ENCODE measurements around the gene CLIP3. TPM values are rescaled to one million over a fixed set of nuclear protein-coding genes. Genes with fewer than 3 reads are reported as not detected.

CLIP3 gene
- total RNA-seq, 6 donors from 2014 or later, result 3.0 to 13.0 (median 6.4) TPM

- 25 to 28% methylated on average over 5 of the region's 5 CpGs for WGBS, 2 donors
- DNase-seq, result no peak
- Histone ChIP-seq H3K27me3 (no peaks in the 10 kb centered on the region), H3K4me3 (no peak overlapping the region), H3K9me3 (no peaks in the 10 kb centered on the region), H3K36me3 (no peaks in the 10 kb centered on the region), H3K27ac (no peak overlapping the region), H3K4me1 (no peaks in the 10 kb centered on the region)
- no peak for ATAC-seq (ENCODE audit: low FRiP score in 2 of 2)
- TF ChIP-seq POLR2A (IDR thresholded peaks at IDR 0.05) (no peak), POLR2AphosphoS5 (IDR thresholded peaks at IDR 0.05) (no peak), EP300 (IDR thresholded peaks at IDR 0.05) (no peak), CTCF (IDR thresholded peaks at IDR 0.05) (no peak)
These were observed 57.0 kb downstream of the CLIP3 start for GRCh38 chr19:35975608-35976214.

DNA sequence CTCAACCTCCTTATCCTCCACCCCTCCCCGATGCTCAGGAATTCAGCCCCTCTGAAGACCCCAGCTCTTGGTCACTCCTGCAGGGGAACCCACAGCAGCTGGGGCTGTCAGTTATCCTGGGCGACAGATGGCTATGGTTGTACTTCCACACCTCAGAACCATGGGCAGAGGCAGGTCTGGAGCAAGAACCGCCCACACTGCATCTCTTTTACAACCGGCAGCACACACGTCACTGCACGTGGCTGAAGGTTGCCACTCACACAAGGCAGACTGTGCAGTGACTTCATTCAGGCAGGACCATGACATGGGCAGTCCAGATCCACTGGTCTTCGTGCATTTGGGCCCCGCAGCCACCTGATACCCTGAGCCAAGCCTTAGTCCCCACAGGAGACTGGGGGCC is 59.2 kb downstream of the CLIP3 start:
- TF ChIP-seq POLR2A (IDR thresholded peaks at IDR 0.05), result no peak
- no peak for TF ChIP-seq POLR2AphosphoS5 (IDR thresholded peaks at IDR 0.05)
- TF ChIP-seq EP300 (IDR thresholded peaks at IDR 0.05), result no peak
- TF ChIP-seq CTCF (IDR thresholded peaks at IDR 0.05), result no peak
- 48 to 53% methylated on average over 2 to 8 of the region's 8 CpGs for WGBS, 2 donors

DNA sequence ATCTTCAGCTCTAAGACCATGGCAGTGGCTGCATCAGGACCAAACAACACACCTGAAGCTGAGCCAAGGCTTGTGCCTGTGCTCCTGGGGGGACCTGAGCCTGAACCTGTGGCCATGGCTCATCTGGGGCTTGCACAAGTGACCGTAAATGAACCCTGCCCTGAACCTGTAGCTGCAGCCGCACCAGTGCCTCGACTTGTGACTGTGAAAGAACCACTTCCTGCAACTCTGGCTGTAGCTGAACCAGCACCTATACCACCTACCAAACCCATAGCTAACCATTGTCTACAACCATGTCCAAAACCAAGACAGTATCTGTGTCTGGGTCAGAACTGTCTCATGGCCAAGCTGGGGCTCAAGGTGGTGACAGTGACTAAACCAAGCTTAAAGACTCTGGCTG is 65.9 kb downstream of the CLIP3 start:
- H3K27ac ChIP-seq, result no peak overlapping the region
- no peaks in the 10 kb centered on the region for H3K4me1 ChIP-seq
- H3K9me3 ChIP-seq, result no peaks in the 10 kb centered on the region
- no peak for TF ChIP-seq POLR2A (IDR thresholded peaks at IDR 0.05)
- no peak for TF ChIP-seq POLR2AphosphoS5 (IDR thresholded peaks at IDR 0.05)
- TF ChIP-seq CTCF (IDR thresholded peaks at IDR 0.05), result no peak
- no peak for TF ChIP-seq EP300 (IDR thresholded peaks at IDR 0.05)
- H3K4me3 ChIP-seq, result no peak overlapping the region
- DNase-seq (no peak), ATAC-seq (ENCODE audit: low FRiP score in 2 of 2) (peak in 1 of 2 donors; percentile 19)
- no peaks in the 10 kb centered on the region for H3K27me3 ChIP-seq
- 60 to 83% methylated on average over 1 to 3 of the region's 3 CpGs for WGBS, 2 donors
- H3K36me3 ChIP-seq, result no peaks in the 10 kb centered on the region

More for the DNA sequence above, 59.2 kb downstream of the CLIP3 start:
- Histone ChIP-seq H3K36me3 (no peaks in the 10 kb centered on the region), H3K4me3 (no peak overlapping the region), H3K9me3 (no peaks in the 10 kb centered on the region), H3K4me1 (no peaks in the 10 kb centered on the region), H3K27ac (no peak overlapping the region), H3K27me3 (no peaks in the 10 kb centered on the region)
- no peak for DNase-seq
- no peak for ATAC-seq (ENCODE audit: low FRiP score in 2 of 2)

Other genes with a start within 250 kb of the CLIP3 start
- gene PRODH2, start 220.0 kb downstream of the CLIP3 start, total RNA-seq, result not detected
- gene NPHS1, start 180.4 kb downstream of the CLIP3 start, total RNA-seq, result not detected
- under 1 TPM in 1 of 6 donors, not detected in 5; 0.07 TPM for gene KIRREL2, start 176.0 kb downstream of the CLIP3 start, total RNA-seq
- 10 to 100 TPM in 1 of 6 donors, 1 to 10 TPM in 4, not detected in 1; 1.5 to 22.8 (median 5.2) TPM for gene APLP1, start 164.3 kb downstream of the CLIP3 start, total RNA-seq
- 10 to 100 TPM in 5 of 6 donors, 1 to 10 TPM in 1; 8.8 to 65.0 (median 23.6) TPM for gene NFKBID, start 132.3 kb downstream of the CLIP3 start, total RNA-seq
- 10 to 100 TPM in 5 of 6 donors, not detected in 1; 10.2 to 40.8 (median 19.9) TPM for gene HCST, start 130.3 kb downstream of the CLIP3 start, total RNA-seq
- gene TYROBP, start 124.6 kb downstream of the CLIP3 start, total RNA-seq, result 100 to 1,000 TPM; 131 to 532 (median 345) TPM
- gene LRFN3, start 96.5 kb downstream of the CLIP3 start, total RNA-seq, result 10 to 100 TPM in 4 of 6 donors, 1 to 10 TPM in 2; 6.3 to 17.2 (median 11.8) TPM
- 10 to 100 TPM; 13.6 to 41.2 (median 28.9) TPM for gene SDHAF1, start 37.7 kb downstream of the CLIP3 start, total RNA-seq
- gene SYNE4, start 24.1 kb downstream of the CLIP3 start, total RNA-seq, result 10 to 100 TPM in 5 of 6 donors, 1 to 10 TPM in 1; 9.5 to 21.0 (median 10.9) TPM
- gene ALKBH6, start 18.7 kb downstream of the CLIP3 start, total RNA-seq, result 10 to 100 TPM; 22.3 to 95.3 (median 32.6) TPM
- gene THAP8, start 21.4 kb upstream of the CLIP3 start, total RNA-seq, result 10 to 100 TPM in 1 of 6 donors, 1 to 10 TPM in 5; 2.4 to 10.5 (median 7.8) TPM
- 1 to 10 TPM in 5 of 6 donors, under 1 TPM in 1; 1.00 to 7.6 (median 2.4) TPM for gene WDR62, start 22.0 kb upstream of the CLIP3 start, total RNA-seq
- gene OVOL3, start 78.3 kb upstream of the CLIP3 start, total RNA-seq, result not detected
- 10 to 100 TPM; 36.2 to 81.7 (median 53.7) TPM for gene POLR2I, start 82.0 kb upstream of the CLIP3 start, total RNA-seq
- gene TBCB, start 82.6 kb upstream of the CLIP3 start, total RNA-seq, result 100 to 1,000 TPM in 4 of 6 donors, 10 to 100 TPM in 2; 31.4 to 151 (median 109) TPM
- 100 to 1,000 TPM; 144 to 746 (median 340) TPM for gene CAPNS1, start 107.2 kb upstream of the CLIP3 start, total RNA-seq
- gene COX7A1, start 119.6 kb upstream of the CLIP3 start, total RNA-seq, result 10 to 100 TPM in 5 of 6 donors, not detected in 1; 12.4 to 95.1 (median 24.0) TPM
- 10 to 100 TPM in 1 of 6 donors, 1 to 10 TPM in 5; 3.5 to 14.7 (median 5.1) TPM for gene ZNF565, start 181.8 kb upstream of the CLIP3 start, total RNA-seq
- 10 to 100 TPM; 25.3 to 68.5 (median 43.2) TPM for gene ZNF146, start 182.2 kb upstream of the CLIP3 start, total RNA-seq

Measured in upper lobe of left lung (tissue), 6 donors.